CD4-positive, alpha-beta T cell (primary cell): ENCODE data around the gene MACROD2. TPM values are rescaled to one million over a fixed set of nuclear protein-coding genes. Genes with fewer than 3 reads are reported as not detected.

Experiments
- ATAC-seq: fragments of 200-7000 bp; cut with Tn5 transposase; one replicate; pipeline ENCODE4 v1.10.0; 2022; ENCODE audit warnings: mild to moderate bottlenecking; ENCODE audit not compliant: poor library complexity
- CTCF ChIA-PET: fragments of 350-600 bp; sonication (Branson Sonifier 250); formaldehyde crosslinking; loops from one replicate; lab custom pipeline; 2021; ENCODE audit warnings: antibody characterized with exemption, inconsistent platforms; lab: Charles Lee
- POLR2A ChIA-PET: fragments of 350-600 bp; sonication (Branson Sonifier 250); formaldehyde crosslinking; loops from one replicate; lab custom pipeline; 2021; ENCODE audit warnings: antibody characterized with exemption, inconsistent platforms; lab: Charles Lee
- DNase-seq, 14 experiments: peaks; one replicate each; pipeline ENCODE4 v3.0.0-alpha.2; 2013 to 2020; ENCODE audit warnings: mixed read lengths in 2 of 14
- H3K27ac ChIP-seq, 2 donors: one replicate each; pipeline versions ENCODE4 v1.5.1 to v1.7.0; 2013; ENCODE audit warnings: low read length in 2 of 2, low read depth in 1 of 2, mild to moderate bottlenecking in 1 of 2
- H3K27me3 ChIP-seq, 2 experiments: 1 replicate in 1 of 2; 2 replicates in 1 of 2; pipeline versions ENCODE4 v1.6.1 to v1.7.0; 2013; ENCODE audit warnings: low read length in 2 of 2, control low read depth in 1 of 2, mild to moderate bottlenecking in 1 of 2, moderate library complexity in 1 of 2; ENCODE audit not compliant: insufficient read depth in 2 of 2, control insufficient read depth in 1 of 2
- H3K36me3 ChIP-seq: one replicate; pipeline ENCODE4 v1.6.1; 2013; ENCODE audit warnings: low read length, control low read depth; ENCODE audit not compliant: insufficient read depth
- H3K4me1 ChIP-seq: one replicate; pipeline ENCODE4 v1.6.1; 2013; ENCODE audit warnings: low read length, control low read depth; ENCODE audit not compliant: insufficient read depth
- H3K4me3 ChIP-seq: one replicate; pipeline ENCODE4 v1.5.1; 2013; ENCODE audit warnings: mild to moderate bottlenecking, low read length, moderate library complexity
- H3K9me3 ChIP-seq, 2 experiments: 1 replicate in 1 of 2; 2 replicates in 1 of 2; pipeline versions ENCODE4 v1.6.1 to v1.7.0; 2013; ENCODE audit warnings: low read length in 2 of 2, mild to moderate bottlenecking in 2 of 2, control low read depth in 1 of 2, moderate library complexity in 1 of 2; ENCODE audit not compliant: control insufficient read depth in 1 of 2, insufficient read depth in 1 of 2
- H3K27ac Mint-ChIP-seq: one replicate; pipeline ENCODE4 v1.8.0; 2020; ENCODE audit warnings: mixed read lengths
- H3K27me3 Mint-ChIP-seq: one replicate; pipeline ENCODE4 v1.8.0; 2021; ENCODE audit warnings: mixed read lengths
- H3K36me3 Mint-ChIP-seq: one replicate; pipeline ENCODE4 v1.8.0; 2021; ENCODE audit warnings: low read depth, mixed read lengths
- H3K4me1 Mint-ChIP-seq: one replicate; pipeline ENCODE4 v1.8.0; 2021; ENCODE audit warnings: low read depth, mixed read lengths
- H3K4me3 Mint-ChIP-seq: one replicate; pipeline ENCODE4 v1.8.0; 2020; ENCODE audit warnings: mild to moderate bottlenecking, mixed read lengths
- H3K9me3 Mint-ChIP-seq: one replicate; pipeline ENCODE4 v1.8.0; 2020; ENCODE audit warnings: mixed read lengths
- CTCF ChIP-seq: fragments of 200-600 bp; IDR thresholded peaks from one replicate; pipeline ENCODE4 v1.8.0; 2022; ENCODE audit warnings: antibody characterized with exemption, mild to moderate bottlenecking
- intact Hi-C, 2 experiments: fragments of 100-400 bp; cut with DNase I in 1 of 2; cut with micrococcal nuclease in 1 of 2; formaldehyde crosslinking; loops; one replicate each; pipeline versions ENCODE4 v1.15.1 to v1.9.0; 2023 to 2025; cut with DNase I, micrococcal nuclease
- total RNA-seq, 174 experiments: library from RNA in 2 of 174; stranded (reverse) in 2 of 174; gene quantifications; one replicate each; pipeline ENCODE4 v1.2.3 and lab custom pipeline; 2021 to 2026

MACROD2 gene
- total RNA-seq, 2 experiments from 2014 or later: not detected

- ATAC-seq (no peak), DNase-seq (no peak)
- Mint-ChIP-seq H3K4me3 (no peak overlapping the region), H3K27me3 (no peaks in the 10 kb centered on the region), H3K36me3 (no peaks in the 10 kb centered on the region), H3K27ac (no peak overlapping the region), H3K4me1 (no peaks in the 10 kb centered on the region), H3K9me3 (peaks cover 10% of the 10 kb centered on the region)
- intact Hi-C loops: no loop called here
- peaks cover 0 to 3% of the 10 kb centered on the region in 2 experiments for H3K9me3 ChIP-seq
- H3K36me3 ChIP-seq: no peaks in the 10 kb centered on the region
- H3K4me3 ChIP-seq: no peak overlapping the region
- no peaks in the 10 kb centered on the region for H3K4me1 ChIP-seq
- POLR2A ChIA-PET: no interaction called here
- no peak for TF ChIP-seq CTCF
- H3K27ac ChIP-seq: no peak overlapping the region
- H3K27me3 ChIP-seq: no peaks in the 10 kb centered on the region
- CTCF ChIA-PET: no interaction called here
Observed at GRCh38 chr20:15200147-15200565, 1204.8 kb downstream of the MACROD2 start.

- Histone ChIP-seq H3K4me3 (no peak overlapping the region), H3K27me3 (no peaks in the 10 kb centered on the region), H3K9me3 (peaks cover 0 to 5% of the 10 kb centered on the region in 2 experiments), H3K27ac (no peak overlapping the region), H3K4me1 (no peaks in the 10 kb centered on the region), H3K36me3 (no peaks in the 10 kb centered on the region)
- CTCF ChIA-PET: no interaction called here
- Mint-ChIP-seq H3K27ac (no peak overlapping the region), H3K4me3 (no peak overlapping the region), H3K9me3 (peaks cover 8% of the 10 kb centered on the region), H3K4me1 (no peaks in the 10 kb centered on the region), H3K36me3 (no peaks in the 10 kb centered on the region), H3K27me3 (no peaks in the 10 kb centered on the region)
- intact Hi-C loops: no loop called here
- ATAC-seq: no peak
- POLR2A ChIA-PET: no interaction called here
- no peak for DNase-seq
- TF ChIP-seq CTCF: no peak
Observed at GRCh38 chr20:15201602-15202001, 1206.3 kb downstream of the MACROD2 start.

DNA sequence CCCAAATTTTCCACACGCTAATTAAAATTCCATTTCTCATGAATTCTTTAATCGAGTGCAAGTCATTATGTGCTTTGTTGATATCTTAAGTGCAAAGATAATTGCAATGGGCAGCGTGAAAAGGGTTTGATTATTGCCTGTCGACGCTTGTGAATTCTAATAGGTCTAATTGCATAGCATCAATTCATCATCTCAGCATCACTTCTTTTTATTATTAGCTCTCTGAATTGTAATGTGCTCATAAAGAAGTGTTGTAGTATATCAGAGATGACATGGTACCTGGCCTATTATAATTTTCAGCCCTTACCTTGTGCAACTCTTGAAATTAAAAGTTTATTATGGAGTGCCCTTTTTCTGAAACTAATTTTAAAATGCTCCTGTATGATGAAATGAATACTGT, 1208.9 kb downstream of the MACROD2 start:
- CTCF ChIA-PET: no interaction called here
- Histone ChIP-seq H3K36me3 (no peaks in the 10 kb centered on the region), H3K9me3 (peaks cover 0 to 12% of the 10 kb centered on the region in 2 experiments), H3K27ac (no peak overlapping the region), H3K4me3 (no peak overlapping the region), H3K4me1 (no peaks in the 10 kb centered on the region), H3K27me3 (no peaks in the 10 kb centered on the region)
- Mint-ChIP-seq H3K27ac (no peak overlapping the region), H3K9me3 (peaks cover 12% of the 10 kb centered on the region), H3K4me3 (no peak overlapping the region), H3K4me1 (no peaks in the 10 kb centered on the region), H3K36me3 (no peaks in the 10 kb centered on the region), H3K27me3 (no peaks in the 10 kb centered on the region)
- no peak for TF ChIP-seq CTCF
- intact Hi-C loops: no loop called here
- DNase-seq (no peak), ATAC-seq (no peak)
- POLR2A ChIA-PET: no interaction called here
